Spinal cord (tissue), 10 donors: ENCODE measurements around the gene GCG. TPM values are rescaled to one million over a fixed set of nuclear protein-coding genes. Genes with fewer than 3 reads are reported as not detected.

Experiments
- DNase-seq, 6 donors: peaks; one replicate each; pipeline versions ENCODE4 v3.0.0 to v3.0.0-alpha.2; 2013 to 2015; ENCODE audit warnings: low spot score in 6 of 6, low read depth in 4 of 6
- H3K27ac ChIP-seq: one replicate; pipeline ENCODE4 v1.5.1; 2013; ENCODE audit warnings: low read depth, low read length, control low read depth
- H3K27me3 ChIP-seq: one replicate; pipeline ENCODE4 v1.6.1; 2013; ENCODE audit warnings: low read length; ENCODE audit not compliant: control insufficient read depth, insufficient read depth
- H3K36me3 ChIP-seq: one replicate; pipeline ENCODE4 v1.6.1; 2013; ENCODE audit warnings: low read length; ENCODE audit not compliant: control insufficient read depth, insufficient read depth
- H3K4me1 ChIP-seq: one replicate; pipeline ENCODE4 v1.6.1; 2013; ENCODE audit warnings: low read length; ENCODE audit not compliant: control insufficient read depth, insufficient read depth
- H3K4me3 ChIP-seq: one replicate; pipeline ENCODE4 v1.5.1; 2013; ENCODE audit warnings: low read depth, low read length, control low read depth
- H3K9me3 ChIP-seq: one replicate; pipeline ENCODE4 v1.6.1; 2013; ENCODE audit warnings: low read length; ENCODE audit not compliant: control insufficient read depth, insufficient read depth
- whole genome bisulfite sequencing: methylation state at CpG from one replicate; pipeline ENCODE4 v1.1.5; 2013; ENCODE audit warnings: missing lambda C conversion rate; ENCODE audit not compliant: insufficient coverage; 5-methylcytosine and 5-hydroxymethylcytosine counted together
- polyA plus RNA-seq, 2 donors: library from polyadenylated mRNA; unstranded; fragments of 120-200 nt; gene quantifications; one replicate each; pipeline ENCODE4 v1.2.1, GENCODE V29; 2013; ENCODE audit not compliant: insufficient read length in 2 of 2
- total RNA-seq, 2 donors: library from RNA; depleted of rRNA in 1 of 2; stranded (reverse); fragments of 120-200 nt in 1 of 2; fragments of >200 nt in 1 of 2; gene quantifications; one replicate each; pipeline versions ENCODE4 v1.2.3 to v1.2.4, GENCODE V29; 2013 to 2014
- donor health status: healthy.

The GCG gene
- total and polyA plus RNA-seq, 4 donors: not detected

DNA sequence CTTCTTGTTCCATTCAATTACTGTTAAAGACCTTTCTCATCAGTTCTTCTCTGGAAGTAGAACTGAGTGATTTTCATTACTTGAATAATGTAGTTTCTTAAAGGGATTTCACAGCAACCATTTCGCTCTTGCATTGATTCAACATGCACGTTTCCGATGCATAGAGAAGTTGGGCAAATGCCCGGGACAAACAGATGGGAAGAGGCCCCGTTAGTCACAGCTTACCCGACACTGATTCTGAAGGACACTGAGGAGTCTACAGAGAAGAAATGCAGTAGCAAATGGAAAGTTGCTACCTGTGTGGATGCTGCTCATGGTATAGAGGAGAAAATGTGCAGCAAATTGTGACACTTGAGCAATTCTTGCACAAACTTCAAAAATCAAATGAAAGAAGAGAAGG is 32.3 kb upstream of the GCG start:
- H3K4me3 ChIP-seq: no peak overlapping the region
- no peak overlapping the region for H3K27ac ChIP-seq
- WGBS: 67% methylated on average over 6 of the region's 6 CpGs
- no peaks in the 10 kb centered on the region for H3K4me1 ChIP-seq
- H3K36me3 ChIP-seq: no peaks in the 10 kb centered on the region
- peak in 1 of 6 donors; percentile 92 for DNase-seq
- H3K27me3 ChIP-seq: no peaks in the 10 kb centered on the region
- H3K9me3 ChIP-seq: no peaks in the 10 kb centered on the region

GRCh38 chr2:162182395-162182794 is 30.3 kb upstream of the GCG start:
- Histone ChIP-seq H3K27ac (no peak overlapping the region), H3K4me3 (no peak overlapping the region)
- no CpG with 5 or more reads among the region's 2 CpGs for WGBS

GRCh38 chr2:162177301-162177700 is 25.3 kb upstream of the GCG start:
- Histone ChIP-seq H3K27ac (no peak overlapping the region), H3K4me1 (no peaks in the 10 kb centered on the region), H3K4me3 (no peak overlapping the region), H3K36me3 (no peaks in the 10 kb centered on the region), H3K27me3 (no peaks in the 10 kb centered on the region), H3K9me3 (no peaks in the 10 kb centered on the region)
- 65% methylated on average over 2 of the region's 4 CpGs for WGBS
- DNase-seq: no peak

More at GRCh38 chr2:162182395-162182794, 30.3 kb upstream of the GCG start:
- Histone ChIP-seq H3K4me1 (no peaks in the 10 kb centered on the region), H3K9me3 (no peaks in the 10 kb centered on the region), H3K27me3 (no peaks in the 10 kb centered on the region), H3K36me3 (no peaks in the 10 kb centered on the region)
- DNase-seq: no peak

- DNase-seq: no peak
- no peaks in the 10 kb centered on the region for H3K27me3 ChIP-seq
- H3K36me3 ChIP-seq: no peaks in the 10 kb centered on the region
- no peaks in the 10 kb centered on the region for H3K9me3 ChIP-seq
- H3K4me3 ChIP-seq: no peak overlapping the region
- H3K27ac ChIP-seq: no peak overlapping the region
- H3K4me1 ChIP-seq: no peaks in the 10 kb centered on the region
- WGBS: 52% methylated on average over 2 of the region's 3 CpGs
These were observed 23.7 kb upstream of the GCG start for GRCh38 chr2:162175714-162176113.

DNA sequence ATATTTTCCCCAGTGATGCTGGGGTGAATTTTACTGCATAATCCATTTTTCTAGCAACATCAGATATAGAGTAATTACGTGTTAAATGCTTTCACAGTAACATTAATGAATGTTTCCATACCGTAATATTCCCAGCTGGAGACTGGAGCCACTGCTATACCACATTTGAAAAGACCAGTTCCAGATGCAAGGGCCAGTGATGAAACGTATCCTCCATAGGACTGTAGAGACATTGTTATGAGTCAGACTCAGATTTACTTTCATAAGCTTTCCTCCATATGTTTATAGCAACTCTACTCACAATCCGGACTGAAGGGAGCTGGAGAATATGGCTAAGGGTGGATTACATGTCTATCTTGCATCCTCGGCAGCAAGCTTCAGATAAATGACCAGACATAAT is 22.7 kb upstream of the GCG start:
- Histone ChIP-seq H3K27me3 (no peaks in the 10 kb centered on the region), H3K36me3 (no peaks in the 10 kb centered on the region), H3K27ac (no peak overlapping the region), H3K4me3 (no peak overlapping the region), H3K9me3 (no peaks in the 10 kb centered on the region), H3K4me1 (no peaks in the 10 kb centered on the region)
- no peak for DNase-seq
- WGBS: no CpG with 5 or more reads among the region's 5 CpGs

- peak in 2 of 6 donors; percentile 2 to 80 for DNase-seq
- no CpG with 5 or more reads among the region's 1 CpG for WGBS
- no peaks in the 10 kb centered on the region for H3K36me3 ChIP-seq
- no peaks in the 10 kb centered on the region for H3K27me3 ChIP-seq
- no peak overlapping the region for H3K27ac ChIP-seq
- no peak overlapping the region for H3K4me3 ChIP-seq
- H3K4me1 ChIP-seq: no peaks in the 10 kb centered on the region
- H3K9me3 ChIP-seq: no peaks in the 10 kb centered on the region
These were observed 20.8 kb upstream of the GCG start for GRCh38 chr2:162172802-162173370.

DNA sequence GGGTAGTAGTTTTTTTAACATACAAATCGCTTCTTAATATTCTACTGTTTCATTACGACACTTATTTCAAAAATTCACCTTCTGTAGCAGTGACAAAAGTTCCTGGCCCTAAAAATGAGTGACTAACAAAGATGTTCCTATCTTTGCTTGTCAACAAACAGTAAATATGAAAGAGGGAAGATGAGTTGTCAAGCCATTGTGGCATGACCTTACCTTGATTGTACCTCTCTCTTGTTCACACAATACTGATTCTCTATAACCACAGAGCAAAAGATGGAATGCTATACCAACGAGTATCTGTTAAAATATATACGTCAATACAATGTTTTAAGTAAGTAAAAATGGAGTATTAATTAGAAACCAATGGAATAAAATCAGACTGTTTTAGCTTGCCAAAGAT is 14.7 kb upstream of the GCG start:
- Histone ChIP-seq H3K27me3 (no peaks in the 10 kb centered on the region), H3K4me1 (no peaks in the 10 kb centered on the region), H3K36me3 (no peaks in the 10 kb centered on the region), H3K4me3 (no peak overlapping the region), H3K27ac (no peak overlapping the region), H3K9me3 (no peaks in the 10 kb centered on the region)
- WGBS: no CpG with 5 or more reads among the region's 4 CpGs
- no peak for DNase-seq

DNA sequence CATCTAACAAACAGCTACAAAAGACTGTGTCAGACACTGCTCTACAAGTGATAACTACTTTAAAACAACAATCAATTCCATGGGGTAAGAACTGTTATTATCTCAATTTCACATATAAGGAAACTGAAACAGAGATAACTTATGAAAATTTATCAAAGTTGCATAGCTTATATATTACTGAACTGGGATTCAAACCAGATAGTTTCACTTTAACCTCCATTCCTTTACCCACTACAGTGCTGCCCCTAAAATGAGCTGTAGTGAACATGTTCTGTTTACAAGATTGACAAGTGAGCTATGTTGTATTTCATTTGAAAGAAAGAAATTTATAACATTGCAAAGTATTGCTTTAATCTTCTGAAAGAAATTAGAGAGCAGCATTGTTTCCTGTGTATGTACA is 14.1 kb upstream of the GCG start:
- no peaks in the 10 kb centered on the region for H3K9me3 ChIP-seq
- H3K36me3 ChIP-seq: no peaks in the 10 kb centered on the region
- no peak overlapping the region for H3K4me3 ChIP-seq
- H3K27me3 ChIP-seq: no peaks in the 10 kb centered on the region
- DNase-seq: no peak
- no peaks in the 10 kb centered on the region for H3K4me1 ChIP-seq
- no peak overlapping the region for H3K27ac ChIP-seq

- Histone ChIP-seq H3K4me3 (no peak overlapping the region), H3K27ac (no peak overlapping the region), H3K27me3 (no peaks in the 10 kb centered on the region), H3K36me3 (no peaks in the 10 kb centered on the region), H3K4me1 (no peaks in the 10 kb centered on the region), H3K9me3 (no peaks in the 10 kb centered on the region)
- DNase-seq: no peak
- WGBS: 100% methylated on average over 1 of the region's 2 CpGs
These were observed 12.8 kb upstream of the GCG start for GRCh38 chr2:162164802-162165201.

DNA sequence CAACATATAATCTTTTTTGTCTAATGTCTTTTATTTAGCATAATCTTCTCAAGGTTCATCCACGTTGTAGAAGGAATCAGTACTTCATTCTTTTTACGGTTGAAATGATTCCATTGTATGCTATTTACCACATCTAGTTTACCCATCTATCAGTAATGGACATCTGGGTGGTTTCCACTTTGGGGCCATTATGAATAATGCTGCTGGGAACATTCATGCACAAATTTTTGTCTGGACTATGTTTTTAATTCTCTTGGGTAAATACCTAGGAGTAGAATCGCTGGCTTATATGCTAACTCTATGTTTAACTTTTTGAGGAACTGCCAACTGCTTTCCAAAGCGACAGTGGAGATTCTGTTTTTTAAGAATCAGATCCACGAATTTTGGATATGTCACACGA is 7.4 kb upstream of the GCG start:
- no peaks in the 10 kb centered on the region for H3K9me3 ChIP-seq
- DNase-seq: peak in 1 of 6 donors; percentile 32
- no peak overlapping the region for H3K27ac ChIP-seq
- no peaks in the 10 kb centered on the region for H3K27me3 ChIP-seq
- H3K36me3 ChIP-seq: no peaks in the 10 kb centered on the region
- WGBS: 67% methylated on average over 1 of the region's 6 CpGs
- no peaks in the 10 kb centered on the region for H3K4me1 ChIP-seq
- H3K4me3 ChIP-seq: no peak overlapping the region
